Heart right ventricle (tissue), 16 donors: ENCODE measurements around the gene AGAP1. TPM values are rescaled to one million over a fixed set of nuclear protein-coding genes. Genes with fewer than 3 reads are reported as not detected.

Experiments used
- ATAC-seq, 8 donors: fragments of 200-7000 bp; cut with Tn5 transposase; one replicate each; pipeline ENCODE4 v1.9.1; 2020; ENCODE audit warnings: mild to moderate bottlenecking in 8 of 8, moderate library complexity in 8 of 8, moderate number of reproducible peaks in 1 of 8
- DNase-seq, 2 donors: peaks; one replicate each; pipeline ENCODE4 v3.0.0-alpha.2; 2020
- H3K27ac ChIP-seq, 10 donors: fragments of 200-600 bp; sonication (generic) in 2 of 10; one replicate each; pipeline versions ENCODE4 v1.5.0 to v1.8.0; 2020 to 2022; ENCODE audit warnings: mild to moderate bottlenecking in 3 of 10
- H3K27me3 ChIP-seq, 7 donors: fragments of 200-600 bp; one replicate each; pipeline ENCODE4 v1.8.0; 2021 to 2022; ENCODE audit warnings: mild to moderate bottlenecking in 2 of 7
- H3K36me3 ChIP-seq, 9 donors: fragments of 200-600 bp; sonication (generic) in 1 of 9; one replicate each; pipeline versions ENCODE4 v1.5.0 to v1.8.0; 2020 to 2022; ENCODE audit warnings: mild to moderate bottlenecking in 2 of 9
- H3K4me1 ChIP-seq, 9 donors: fragments of 200-600 bp; sonication (generic) in 1 of 9; one replicate each; pipeline versions ENCODE4 v1.5.0 to v1.8.0; 2020 to 2022; ENCODE audit warnings: mild to moderate bottlenecking in 4 of 9
- H3K4me3 ChIP-seq, 10 donors: fragments of 200-600 bp; sonication (generic) in 2 of 10; one replicate each; pipeline versions ENCODE4 v1.5.0 to v1.8.0; 2020 to 2022; ENCODE audit warnings: mild to moderate bottlenecking in 7 of 10, moderate library complexity in 2 of 10
- H3K9me3 ChIP-seq, 11 donors: fragments of 200-600 bp in 10 of 11; sonication (generic) in 2 of 11; one replicate each; pipeline versions ENCODE4 v1.5.0 to v1.8.0; 2013 to 2022; ENCODE audit warnings: mild to moderate bottlenecking in 2 of 11, control low read depth in 1 of 11, moderate library complexity in 1 of 11
- CTCF ChIP-seq, 9 donors: fragments of 200-600 bp; sonication (generic) in 2 of 9; IDR thresholded peaks; one replicate each; pipeline versions ENCODE4 v1.5.0 to v1.8.0; 2021 to 2022; ENCODE audit warnings: antibody characterized with exemption in 9 of 9, mild to moderate bottlenecking in 5 of 9, moderate library complexity in 1 of 9
- WGBS, 2 donors: extraction: QIAGEN DNeasy Blood & Tissue Kit; methylation state at CpG; one replicate each; pipeline ENCODE4 v1.1.7; 2013; ENCODE audit warnings: inconsistent platforms in 1 of 2; 5-methylcytosine and 5-hydroxymethylcytosine counted together
- intact Hi-C, 10 donors: fragments of 100-400 bp; cut with DNase I; formaldehyde crosslinking; loops; one replicate each; pipeline versions ENCODE4 v1.11.1 to v1.14.2; 2022
- polyA plus RNA-seq, 2 donors: library from polyadenylated mRNA; stranded (reverse); fragments of 200-250 nt; gene quantifications; one replicate each; pipeline ENCODE4 v1.2.3, GENCODE V29; 2013
- total RNA-seq, 10 donors: library from RNA; stranded (reverse); fragmentation: NEBNext Ultra II Directional in 3 of 10; extraction: Animal tissue kit (Norgen Biotek cat#: 25700) in 3 of 10; gene quantifications; one replicate each; pipeline versions ENCODE4 v1.2.1 to v1.2.4, GENCODE V29; 2021 to 2023
- donor health status: Arrhythmogenic right ventricular cardiomyopathy.
- donor health status: ischemic (EF 13 %, LVEDD 7.1; RV severe dilation, severe dysfunction).
- donor health status: healthy with polysubstance abuse.
- donor health status: DM: no; HTN: yes; CAD: no.
- donor health status: DM: no; HTN: no; CAD: no.
- donor health status: ischemic (EF 25% LVEDD 6.9; RV normal size, moderate dysfunction).
- donor health status: ischemic (EF 25% LVEDD 5.7; RV mildly dilated, moderate dysfunction).
- donor health status: healthy.
- donor health status: DM: yes; HTN: yes; CAD: no.
- donor health status: Ischemic cardiomyopathy.
- donor health status: ischemic (EF 35%, LVEDD 5.7; RV mildly dilated, moderate dysfunction).
- donor health status: nonischemic (EF 11% LVEDD 7.7; RV severe dilation, severe dysfunction).
- donor health status: DM: yes; HTN: yes; CAD: no.
- donor health status: PGD.
- donor health status: ischemic (EF 29% LVEDD 5.4; RV normal size, mild dysfunction).
- donor health status: nonischemic (EF 23%, LVEDD 6.1; RV moderate dilation, normal function).

The AGAP1 gene
- total and polyA plus RNA-seq, 12 donors, result 3.5 to 29.2 (median 19.4) TPM

- Histone ChIP-seq H3K4me3 (no peak overlapping the region), H3K27ac (no peak overlapping the region), H3K36me3 (no peaks in the 10 kb centered on the region), H3K27me3 (no peaks in the 10 kb centered on the region), H3K4me1 (peaks cover 13 to 49% (median 22%) of the 10 kb centered on the region in 9 donors), H3K9me3 (no peaks in the 10 kb centered on the region)
- ATAC-seq (peak in 2 of 8 donors; percentile 30 to 39), DNase-seq (no peak)
- WGBS, 2 donors, result 76 to 84% methylated on average over 6 of the region's 6 CpGs
- intact Hi-C loops, result no loop called here
- TF ChIP-seq CTCF (IDR thresholded peaks at IDR 0.05), result no peak
Observed at GRCh38 chr2:235555371-235555770, 61.5 kb downstream of the AGAP1 start.

- Histone ChIP-seq H3K4me1 (peaks cover 13 to 55% (median 22%) of the 10 kb centered on the region in 9 donors), H3K27me3 (no peaks in the 10 kb centered on the region), H3K27ac (no peak overlapping the region), H3K36me3 (no peaks in the 10 kb centered on the region), H3K4me3 (no peak overlapping the region), H3K9me3 (no peaks in the 10 kb centered on the region)
- DNase-seq (no peak), ATAC-seq (no peak)
- intact Hi-C loops, result no loop called here
- TF ChIP-seq CTCF (IDR thresholded peaks at IDR 0.05), result no peak
- 94% methylated on average over 3 of the region's 3 CpGs for WGBS, 2 donors
Observed at GRCh38 chr2:235556086-235556485, 62.2 kb downstream of the AGAP1 start.

- no peak for TF ChIP-seq CTCF (IDR thresholded peaks at IDR 0.05)
- DNase-seq, result no peak
- 94% methylated on average over 8 of the region's 8 CpGs for WGBS, 2 donors
- H3K36me3 ChIP-seq, result no peaks in the 10 kb centered on the region
- no peak for ATAC-seq
- no peaks in the 10 kb centered on the region for H3K9me3 ChIP-seq
- intact Hi-C loops, result no loop called here
- H3K27ac ChIP-seq, result no peak overlapping the region
- peaks cover 9 to 55% (median 16%) of the 10 kb centered on the region in 9 donors for H3K4me1 ChIP-seq
- no peak overlapping the region for H3K4me3 ChIP-seq
- H3K27me3 ChIP-seq, result no peaks in the 10 kb centered on the region
Observed at GRCh38 chr2:235556901-235557300, 63.1 kb downstream of the AGAP1 start.

GRCh38 chr2:235557903-235558302 lies 64.1 kb downstream of the AGAP1 start:
- intact Hi-C loops, result no loop called here
- TF ChIP-seq CTCF (IDR thresholded peaks at IDR 0.05), result no peak
- DNase-seq, result no peak
- Histone ChIP-seq H3K27me3 (no peaks in the 10 kb centered on the region), H3K4me3 (no peak overlapping the region), H3K4me1 (peaks cover under 1 to 55% (median 17%) of the 10 kb centered on the region in 9 donors), H3K27ac (peak overlapping the region in 3 of 10 donors; percentile 11 to 56 (median 17)), H3K36me3 (no peaks in the 10 kb centered on the region), H3K9me3 (no peaks in the 10 kb centered on the region)
- ATAC-seq, result peak in 2 of 8 donors; percentile 9 to 25
- 93 to 97% methylated on average over 9 of the region's 9 CpGs for WGBS, 2 donors
